ENCODE data around the gene RYR3.

RYR3 gene

DNA sequence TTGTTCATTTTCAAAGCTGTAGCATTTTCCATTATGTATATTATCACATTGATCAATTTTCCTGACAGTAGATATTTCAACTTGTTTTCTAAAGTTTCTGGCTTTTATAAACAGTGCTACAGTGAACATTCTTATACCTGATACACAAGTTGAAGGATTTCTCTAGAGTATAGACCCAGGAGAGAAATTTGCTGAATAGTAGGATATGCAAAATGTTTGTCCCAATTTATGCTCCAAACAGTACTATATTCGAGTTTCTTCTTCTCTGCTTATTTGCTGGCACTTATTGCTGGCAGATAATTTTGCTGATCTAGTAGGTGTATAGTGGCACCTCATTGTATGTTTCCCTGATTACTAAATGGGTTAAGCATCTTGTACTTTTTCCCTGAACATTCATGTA is 540.3 kb downstream of the RYR3 start:
- DNase-seq = no peak

DNA sequence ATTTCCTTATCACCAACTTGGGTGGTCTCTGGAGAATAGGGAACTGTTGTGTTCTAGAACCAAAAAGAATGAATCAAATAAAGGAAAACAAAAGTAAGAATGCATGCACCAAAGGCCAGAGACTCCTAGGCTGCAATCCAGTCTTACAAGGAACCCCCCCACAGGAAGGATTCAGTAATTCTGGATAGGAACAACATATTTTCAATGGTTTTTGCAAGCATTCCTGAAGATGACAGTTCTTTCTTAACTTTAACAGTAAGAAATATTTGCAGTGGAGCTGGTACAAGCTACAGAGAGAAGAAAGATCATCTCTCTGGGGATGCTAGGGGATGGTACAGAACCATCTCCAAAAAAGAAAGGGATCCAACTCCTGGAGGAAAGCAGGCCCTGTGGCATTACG is 541.3 kb downstream of the RYR3 start:
- DNase-seq = no peak

DNA sequence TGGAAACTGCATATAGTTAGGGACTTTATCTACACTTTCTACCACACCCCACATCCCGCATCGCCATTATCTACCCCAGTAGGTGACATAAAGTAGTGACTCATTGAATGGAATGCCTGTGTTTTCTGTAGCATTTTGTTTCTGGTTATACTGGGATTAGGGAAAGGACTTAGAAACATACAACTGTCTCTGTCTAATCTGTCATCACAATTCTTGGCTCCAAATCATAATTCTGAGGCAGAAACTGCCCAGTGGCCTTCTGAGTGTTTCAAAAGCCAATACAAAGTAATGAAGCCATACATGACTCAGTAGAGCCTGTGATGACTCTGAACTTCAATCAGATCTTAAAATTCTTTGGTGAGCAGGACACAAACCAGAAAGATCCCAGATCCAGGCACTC is 541.8 kb downstream of the RYR3 start:
- no peak for DNase-seq

DNA sequence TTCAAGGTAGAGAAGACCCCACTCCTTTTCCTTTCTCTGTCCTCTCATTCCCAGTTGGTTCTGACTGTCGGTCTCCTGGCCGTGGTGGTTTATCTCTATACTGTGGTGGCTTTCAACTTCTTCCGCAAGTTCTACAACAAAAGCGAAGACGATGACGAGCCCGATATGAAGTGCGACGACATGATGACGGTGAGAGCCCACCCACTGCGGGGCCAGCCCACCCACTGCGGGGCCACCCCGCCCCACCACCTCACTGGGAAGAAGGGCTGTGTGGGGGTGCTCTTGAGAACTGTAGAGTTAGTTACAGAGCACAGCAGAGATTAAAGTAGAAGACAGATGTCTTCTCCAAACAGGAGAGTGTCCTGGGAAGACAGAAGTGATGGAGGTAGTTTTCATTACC is 547.0 kb downstream of the RYR3 start:
- DNase-seq = no peak

DNA sequence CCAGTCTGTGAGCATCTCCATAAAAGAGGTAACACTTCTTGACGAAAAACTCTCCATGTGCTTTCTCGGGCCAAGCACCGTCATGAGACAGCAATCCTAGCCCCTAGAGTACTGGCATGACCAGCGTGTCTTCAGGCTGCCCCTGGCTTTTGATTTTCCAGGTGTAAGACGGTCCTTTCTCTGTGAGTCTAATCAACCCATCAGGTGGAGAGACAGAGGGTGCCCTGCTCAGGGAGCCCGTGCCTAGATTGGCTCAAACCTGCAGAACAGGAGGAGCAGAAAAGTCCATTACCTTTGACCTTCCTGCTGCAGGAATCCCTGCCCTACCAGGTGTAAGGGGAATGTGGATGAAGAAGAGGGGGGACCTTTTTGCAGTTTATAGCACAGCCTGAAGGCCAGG is 548.1 kb downstream of the RYR3 start:
- no peak for DNase-seq

DNA sequence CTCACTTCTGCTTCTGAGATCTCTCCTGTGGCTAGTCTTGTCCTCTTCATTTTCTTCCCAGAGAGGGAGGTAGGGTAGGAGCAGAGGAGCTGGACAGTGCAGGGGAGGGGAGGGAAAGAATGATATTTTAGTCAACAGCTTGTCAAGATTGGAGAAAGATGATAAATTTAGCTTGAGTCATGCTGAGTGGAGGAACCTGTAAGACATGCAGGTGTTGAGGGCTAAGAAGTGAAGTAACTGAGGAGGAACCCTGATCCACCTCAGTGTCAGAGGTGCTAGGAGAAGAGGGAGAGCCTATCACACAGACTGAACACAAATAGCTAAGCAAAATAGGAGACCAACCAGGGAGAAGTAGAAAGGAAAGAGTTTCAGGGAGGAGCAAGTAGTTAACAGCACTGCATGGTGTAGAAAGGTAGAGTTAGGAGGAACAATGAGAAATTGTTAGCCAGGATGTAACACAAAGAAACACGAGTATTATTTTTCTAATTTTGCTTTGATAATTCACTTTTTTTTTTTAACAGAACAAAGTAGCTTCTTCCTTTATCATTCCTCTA is 549.3 kb downstream of the RYR3 start:
- DNase-seq = no peak

DNA sequence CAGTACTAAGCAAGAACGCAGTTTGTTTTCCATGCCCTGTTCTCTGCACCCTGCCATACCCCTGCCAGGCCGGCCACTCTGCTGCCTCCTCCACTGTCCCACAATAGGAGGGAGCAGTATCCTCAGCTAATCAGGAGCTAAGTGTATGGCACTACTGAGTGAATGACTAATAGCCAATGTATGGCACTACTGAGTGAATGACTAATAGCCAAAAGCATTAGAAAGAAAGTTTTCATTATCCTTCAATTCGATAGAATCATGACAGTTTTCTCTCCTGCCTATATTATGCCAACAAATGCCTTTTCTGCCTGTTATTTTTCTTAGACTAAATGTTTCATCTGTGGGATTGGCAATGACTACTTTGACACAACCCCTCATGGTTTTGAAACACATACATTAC is 550.0 kb downstream of the RYR3 start:
- no peak for DNase-seq

DNA sequence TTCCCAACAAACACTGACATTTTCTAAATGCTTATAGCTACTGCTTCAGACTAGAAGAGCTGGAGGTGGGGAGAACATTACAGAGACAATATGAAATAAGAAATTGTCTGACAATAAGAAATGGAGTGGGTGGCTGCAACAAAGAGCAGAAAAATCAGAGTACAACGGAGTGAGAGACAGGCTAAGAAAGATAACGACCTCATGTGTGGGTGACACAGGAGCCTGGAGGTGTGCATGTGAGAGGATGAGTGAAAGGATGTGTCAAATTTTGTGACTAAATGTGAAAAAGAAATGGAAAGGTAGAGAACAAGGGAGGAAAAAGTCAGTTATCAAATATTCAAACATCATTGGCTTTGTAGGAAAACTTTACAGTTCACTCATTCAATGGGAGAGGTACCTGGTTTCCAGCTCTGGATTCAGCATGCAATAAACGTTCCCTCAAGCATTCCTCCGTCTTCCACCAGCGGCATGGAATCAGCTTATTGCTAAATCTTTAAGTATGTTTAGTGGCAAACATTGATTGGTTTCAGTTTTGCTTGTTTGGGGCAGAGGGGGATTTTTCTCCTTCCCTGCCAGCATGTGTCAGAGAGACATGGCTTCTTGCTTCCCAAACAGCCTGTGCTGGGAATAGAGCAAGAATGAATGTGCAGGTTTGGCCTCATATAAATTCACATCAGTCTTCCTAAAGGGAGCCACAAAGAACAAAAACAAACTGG is 553.8 kb downstream of the RYR3 start:
- no peak for DNase-seq

DNA sequence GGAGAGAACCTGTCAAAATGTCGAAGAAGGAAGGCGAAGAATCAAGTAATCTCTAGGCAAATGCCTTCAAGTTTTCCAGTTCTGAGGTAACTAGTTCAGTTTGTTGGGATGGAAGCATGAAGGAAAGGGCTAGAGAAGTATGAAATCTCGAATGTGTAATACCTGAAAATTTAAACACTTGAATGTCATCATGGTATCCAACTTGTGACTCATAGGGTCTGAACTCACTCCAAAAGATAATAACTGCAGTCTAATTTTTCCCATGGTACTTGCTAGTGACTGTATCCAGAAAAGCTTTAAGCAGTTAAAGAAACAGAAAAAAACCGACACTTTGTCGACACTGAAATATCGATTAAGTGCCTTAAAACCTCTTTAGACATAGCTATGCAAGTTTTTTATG is 554.6 kb downstream of the RYR3 start:
- DNase-seq = no peak

DNA sequence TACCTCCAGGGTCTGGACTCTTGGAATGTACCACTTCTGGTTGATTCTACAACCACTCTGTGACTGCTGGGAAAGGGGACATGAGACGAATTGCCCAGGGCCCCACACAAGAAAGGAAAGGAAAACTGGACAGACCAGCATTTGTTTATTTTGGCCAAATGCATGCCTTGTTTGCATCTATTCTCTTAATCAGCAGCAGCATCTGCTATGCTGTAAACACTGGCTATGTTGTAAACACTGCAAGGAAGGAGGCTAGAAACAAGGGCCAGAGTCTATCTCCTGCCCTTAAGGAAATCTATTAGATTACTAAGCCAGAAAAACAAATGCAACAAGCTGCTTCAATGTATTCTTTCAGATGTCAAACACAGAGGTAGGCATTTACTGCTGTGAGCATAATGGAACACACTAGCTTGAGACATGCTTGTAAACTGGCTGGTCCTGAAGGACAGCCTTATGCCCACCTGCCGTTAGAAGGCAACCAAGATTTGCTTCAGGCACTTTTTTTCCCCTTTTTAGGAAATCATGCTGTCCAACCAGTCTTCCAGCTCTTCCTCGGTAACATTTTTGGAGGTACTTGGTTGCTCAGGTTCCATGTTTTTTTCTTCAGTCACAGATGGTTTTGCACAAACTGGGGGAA is 555.5 kb downstream of the RYR3 start:
- DNase-seq = no peak

DNA sequence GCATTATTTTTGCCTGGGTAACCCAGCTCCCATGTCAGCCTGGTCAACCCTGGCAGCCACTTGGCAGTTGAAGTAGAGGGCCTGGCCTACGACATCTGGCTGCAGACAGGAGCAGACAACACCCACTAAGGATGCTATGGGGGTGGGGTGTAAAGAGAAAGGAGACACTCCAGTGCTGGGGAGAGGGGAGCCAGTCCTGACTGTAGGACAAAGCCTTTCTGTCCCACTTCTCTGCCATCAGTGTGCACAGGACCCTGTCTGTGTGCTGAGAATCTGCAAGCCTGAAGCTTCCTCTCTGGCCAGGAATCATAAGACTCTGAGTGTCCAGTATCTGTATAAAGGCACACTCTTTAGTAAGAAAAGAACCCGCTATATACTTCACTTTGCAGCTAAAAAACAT is 561.2 kb downstream of the RYR3 start:
- no peak for DNase-seq

DNA sequence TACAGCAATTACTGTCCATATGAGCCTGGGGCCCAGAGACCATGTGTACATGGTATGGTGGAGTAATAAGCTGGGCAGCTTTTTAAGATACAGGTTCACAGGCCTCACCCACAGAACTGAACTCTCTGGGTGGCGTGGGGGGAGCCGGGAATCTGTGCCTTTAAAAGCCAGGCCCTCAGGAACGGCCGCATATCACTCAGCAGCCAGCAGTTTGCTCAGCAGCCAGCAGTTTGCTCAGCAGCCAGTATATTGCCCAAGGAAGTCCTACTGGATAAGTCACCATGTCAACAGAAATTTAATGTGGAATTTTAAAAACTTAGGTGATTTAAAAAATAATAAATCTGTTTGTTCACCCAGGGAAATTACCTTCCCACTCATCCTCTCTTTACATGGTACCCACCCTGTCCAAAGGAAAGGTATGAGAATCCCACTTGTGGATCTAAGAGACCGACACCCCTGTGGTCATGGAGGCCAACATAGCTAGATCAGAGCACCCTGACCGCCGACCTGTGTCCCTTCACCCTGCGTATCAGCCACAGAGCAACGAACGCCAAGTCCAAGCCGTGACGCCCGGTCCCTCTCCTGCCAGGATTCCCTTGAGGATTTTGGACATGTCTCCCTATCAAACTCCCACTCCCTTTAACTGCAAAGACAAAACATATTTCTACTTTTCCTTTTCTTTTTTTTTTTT is 561.8 kb downstream of the RYR3 start:
- no peak for DNase-seq

DNA sequence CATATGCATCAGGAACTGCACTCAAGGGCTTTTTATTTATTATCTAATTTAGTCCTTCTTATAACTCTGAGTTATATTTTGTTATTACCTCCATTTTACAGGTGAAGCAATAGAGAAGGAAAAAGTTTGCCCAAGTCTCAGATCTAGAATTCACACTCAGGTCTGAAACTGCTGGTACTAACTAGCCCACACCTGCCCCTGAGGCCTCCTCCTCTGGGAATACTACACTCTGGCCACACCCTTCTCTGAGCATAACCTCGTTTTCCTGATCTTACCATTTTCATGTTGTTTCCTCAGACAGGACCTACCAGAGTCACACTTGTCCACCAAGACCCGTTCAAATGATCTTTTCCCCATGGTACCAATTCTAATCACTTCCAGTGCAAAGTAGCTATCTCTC is 563.4 kb downstream of the RYR3 start:
- DNase-seq = no peak

DNA sequence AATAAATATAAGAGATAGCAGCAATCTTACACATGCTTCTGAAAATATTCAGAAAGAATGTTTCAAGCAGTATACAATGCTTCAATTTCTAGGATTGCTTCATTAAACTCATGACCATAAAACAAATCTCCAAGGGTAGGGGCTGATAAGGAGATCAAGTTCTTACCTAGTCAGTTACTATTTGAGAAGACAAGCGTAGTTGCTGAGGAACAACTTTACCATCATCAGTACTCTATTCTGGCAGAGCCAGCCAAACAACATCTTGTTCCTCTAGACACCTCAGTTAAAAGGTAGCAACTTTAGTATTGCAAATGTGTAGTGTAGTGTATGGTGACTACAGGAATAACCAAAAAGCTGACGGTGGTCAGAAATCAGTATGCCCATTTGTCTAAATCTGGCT is 572.2 kb downstream of the RYR3 start:
- DNase-seq = no peak

DNA sequence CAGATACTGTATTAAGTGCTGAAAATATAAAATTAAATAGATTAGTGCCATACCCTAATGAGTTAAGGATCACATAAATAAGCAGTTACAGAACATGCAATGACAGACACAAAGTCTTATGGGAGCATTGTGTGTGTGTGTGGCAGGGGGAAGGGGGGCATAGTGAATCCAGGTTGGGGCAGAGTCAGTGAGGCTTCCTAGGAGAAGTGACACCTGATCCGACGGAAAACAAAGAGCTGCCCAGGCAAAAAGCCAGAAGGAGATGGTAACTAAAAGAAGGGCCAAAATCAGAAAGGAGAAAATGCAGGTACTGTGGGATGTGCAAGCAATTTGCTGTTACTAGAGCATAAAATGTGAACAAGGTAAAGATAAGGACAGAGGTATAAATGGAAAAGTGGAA is 577.4 kb downstream of the RYR3 start:
- DNase-seq = no peak

DNA sequence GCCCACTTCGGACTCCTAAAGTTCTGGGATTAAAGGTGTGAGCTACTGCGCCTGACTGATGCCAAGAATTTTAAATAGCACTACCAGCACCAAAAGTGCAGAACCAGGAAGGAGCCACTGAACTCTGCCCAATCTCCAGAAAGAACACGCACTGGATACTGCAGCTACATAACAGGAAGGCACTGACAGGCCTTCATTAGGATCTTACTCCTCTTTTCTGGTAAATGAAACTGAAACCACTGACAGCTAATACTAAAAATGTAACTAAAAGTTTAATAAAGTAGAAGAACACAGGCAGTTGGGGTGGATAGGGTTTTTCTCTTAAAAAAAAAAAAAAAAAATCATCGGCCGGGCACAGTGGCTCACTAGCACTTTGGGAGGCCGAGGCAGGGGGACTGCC is 583.4 kb downstream of the RYR3 start:
- no peak for DNase-seq

DNA sequence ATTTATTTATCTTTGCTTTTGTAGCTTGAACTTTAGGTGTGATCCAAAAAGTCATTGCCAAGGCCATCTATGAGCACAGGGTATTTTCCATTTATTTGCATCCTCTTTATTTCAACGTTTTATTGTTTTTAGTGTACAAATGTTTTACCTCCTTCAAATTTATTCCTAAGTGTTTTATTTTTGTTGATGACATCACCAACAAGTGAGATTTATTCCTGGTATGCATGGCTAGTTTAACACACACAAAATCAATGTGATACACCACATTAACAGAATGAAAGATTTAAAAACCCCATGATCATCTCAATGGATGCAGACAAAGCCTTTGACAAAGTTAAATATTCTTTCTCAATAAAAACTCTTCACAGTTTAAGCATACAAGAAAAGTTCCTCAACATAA is 591.3 kb downstream of the RYR3 start:
- no peak for DNase-seq

DNA sequence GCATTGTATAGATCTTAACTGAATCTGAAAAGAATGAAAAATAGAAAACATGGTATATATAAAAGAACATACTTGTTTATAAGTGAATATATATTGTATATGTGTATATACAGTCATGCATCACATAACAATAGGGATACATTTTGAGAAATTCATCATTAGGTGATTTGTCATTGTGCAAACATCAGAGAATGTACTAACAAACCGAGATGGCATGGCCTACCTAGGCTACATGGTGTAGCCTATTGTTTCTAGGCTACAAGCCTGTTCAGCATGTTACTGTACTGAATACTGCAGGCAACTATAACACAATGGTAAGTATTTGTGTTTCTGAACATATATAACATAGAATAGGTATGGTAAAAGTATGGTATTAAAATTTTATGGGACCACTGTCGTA is 592.9 kb downstream of the RYR3 start:
- no peak for DNase-seq

DNA sequence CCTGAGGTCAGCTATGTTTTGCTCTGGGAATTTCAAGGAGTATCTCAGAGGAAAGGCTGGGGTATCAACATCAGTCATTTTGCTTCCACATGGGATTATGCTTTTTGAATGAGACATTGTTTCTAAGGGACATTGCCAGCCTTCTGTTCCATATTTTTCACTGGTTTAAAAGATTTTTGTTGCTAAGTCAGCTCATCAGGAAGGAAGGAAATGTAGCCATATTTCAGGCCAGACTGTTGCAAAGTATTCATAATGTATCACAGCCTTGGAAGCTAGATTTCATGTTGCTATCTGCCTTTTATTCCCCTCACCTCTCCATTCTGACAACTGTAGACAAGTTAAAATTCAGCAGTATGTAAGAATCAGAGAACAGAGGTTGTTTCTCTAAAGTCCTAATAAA is 596.6 kb downstream of the RYR3 start:
- DNase-seq = no peak

DNA sequence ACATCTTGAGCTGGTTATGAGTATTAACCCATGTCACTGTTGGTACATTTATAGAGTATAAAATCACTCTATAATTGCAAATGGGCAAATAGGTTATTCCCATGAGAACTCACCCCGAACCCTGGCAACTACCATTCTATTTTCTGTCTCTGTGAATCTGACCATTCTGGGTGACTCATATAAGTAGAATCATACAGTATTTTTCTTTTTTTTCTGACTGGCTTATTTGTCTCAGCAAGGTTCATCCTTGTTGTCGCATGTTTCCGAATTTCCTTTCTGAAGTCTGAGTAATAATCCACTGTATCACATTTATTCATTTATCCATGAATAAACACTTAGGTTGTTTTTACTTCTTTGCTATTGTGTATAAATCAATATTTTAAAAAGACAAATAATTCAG is 597.6 kb downstream of the RYR3 start:
- DNase-seq = no peak

DNA sequence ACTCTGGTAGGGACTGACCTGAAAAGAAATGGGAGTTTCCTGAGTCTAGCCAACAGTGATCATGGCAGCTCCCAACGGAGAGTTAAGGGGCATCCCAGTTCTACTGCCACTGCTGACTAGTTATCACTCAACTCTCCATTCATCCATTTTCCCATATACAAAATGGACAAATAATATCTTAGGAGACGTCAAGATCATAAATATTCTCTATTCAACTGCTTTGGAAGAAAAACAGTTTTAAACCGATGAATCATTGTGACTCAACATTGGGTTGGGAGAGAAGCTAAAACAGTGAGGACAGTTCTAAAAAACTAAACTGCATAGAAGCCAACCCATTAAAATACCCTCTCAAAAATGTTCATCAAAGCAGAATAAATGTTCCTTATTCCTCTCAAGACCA is 600.0 kb downstream of the RYR3 start:
- no peak for DNase-seq

DNA sequence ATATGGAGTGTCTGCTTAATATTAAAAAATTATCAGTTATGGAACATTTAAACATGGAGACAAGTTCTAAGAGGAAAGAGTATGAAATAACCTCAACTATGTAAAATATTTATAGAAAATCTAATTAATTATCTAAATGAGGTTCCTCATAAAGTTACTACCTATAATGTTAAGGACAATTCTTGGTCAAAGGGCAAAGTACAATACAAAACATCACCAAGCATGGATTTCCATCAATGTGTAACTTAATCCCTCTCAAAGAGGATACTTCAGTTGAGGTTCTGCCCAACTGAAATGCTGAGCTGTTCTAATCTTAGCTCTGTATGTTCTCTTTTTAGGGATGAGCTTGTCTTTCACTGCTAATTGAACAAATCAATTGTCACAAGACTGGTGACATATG is 601.6 kb downstream of the RYR3 start:
- DNase-seq = no peak

DNA sequence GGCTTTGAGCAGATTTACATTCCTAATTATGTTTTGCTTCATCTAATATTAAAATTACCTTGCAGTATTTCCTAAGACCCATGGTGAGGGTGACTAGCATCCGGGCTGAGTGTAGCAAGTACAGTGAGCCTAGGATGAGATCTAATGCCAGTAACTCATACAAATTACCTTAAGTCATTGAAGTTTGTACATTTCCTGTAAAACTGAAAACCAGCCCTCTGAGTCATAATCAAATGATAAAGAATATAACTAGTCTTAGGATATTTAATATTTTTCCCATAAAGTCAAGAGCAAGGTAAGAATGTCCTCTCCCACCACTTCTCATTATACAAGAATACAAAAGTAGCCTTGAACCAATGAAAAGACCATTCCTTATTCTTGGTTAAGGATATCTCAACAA is 602.7 kb downstream of the RYR3 start:
- DNase-seq = no peak

All from NCI-H2227 treated with DMSO at 0.1 percent for 48 hours (cell line).